GM21825 (cell line): Measurements from ENCODE around the gene DLEC1.

Source experiments
- ATAC-seq: cut with Tn5 transposase; IDR thresholded peaks from one replicate; pipeline ENCODE4 v1.9.1; 2021; ENCODE audit warnings: mild to moderate bottlenecking, moderate library complexity; ENCODE audit not compliant: unreplicated experiment

The DLEC1 gene

DNA sequence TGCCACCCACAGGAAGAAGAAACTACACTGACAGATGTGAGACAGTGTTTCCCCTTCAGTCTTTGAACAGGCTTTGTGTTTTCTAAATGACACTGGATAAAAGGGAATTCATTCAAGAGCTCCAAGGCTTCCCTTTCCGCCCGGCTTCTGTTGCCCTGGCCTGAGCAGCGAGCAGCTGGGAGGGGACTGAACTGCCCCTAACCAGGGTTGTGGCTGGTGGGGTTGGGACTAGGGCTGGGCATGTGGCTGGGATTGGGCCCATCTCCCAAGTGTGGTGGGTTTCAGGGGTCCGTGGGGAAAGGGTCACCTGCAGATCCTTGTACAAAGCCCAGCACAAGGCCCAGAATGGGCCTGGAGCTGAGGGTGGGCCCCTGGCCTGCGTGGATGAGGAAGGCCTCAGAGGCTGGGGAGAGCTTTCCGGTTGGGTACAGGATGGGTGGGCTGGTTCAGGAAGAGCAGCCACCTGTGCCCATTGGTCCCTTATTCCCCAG is 38.0 kb upstream of the DLEC1 start:
- no peak for ATAC-seq

DNA sequence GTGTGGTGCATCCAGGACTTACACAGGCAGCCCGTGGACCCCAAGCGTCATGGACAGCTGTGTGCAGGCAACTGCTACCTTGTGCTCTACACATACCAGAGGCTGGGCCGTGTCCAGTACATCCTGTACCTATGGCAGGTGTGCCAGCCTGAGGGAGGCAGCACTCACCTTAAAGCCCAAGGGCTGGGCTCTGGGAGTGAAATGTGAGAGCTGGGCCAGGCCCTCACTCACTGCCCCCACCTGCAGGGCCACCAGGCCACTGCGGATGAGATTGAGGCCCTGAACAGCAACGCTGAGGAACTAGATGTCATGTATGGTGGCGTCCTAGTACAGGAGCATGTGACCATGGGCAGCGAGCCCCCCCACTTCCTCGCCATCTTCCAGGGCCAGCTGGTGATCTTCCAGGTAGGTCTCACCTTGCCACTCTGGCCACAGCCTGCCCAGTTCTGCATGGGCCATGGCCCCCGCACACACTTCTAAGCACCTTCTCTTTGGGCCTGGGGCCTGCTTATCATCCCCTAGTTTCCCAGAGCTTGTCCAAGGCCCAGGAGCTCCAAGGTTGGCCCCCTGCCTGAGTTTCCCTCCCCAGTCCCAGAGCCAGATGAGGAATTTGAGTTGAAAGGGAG is 37.4 kb upstream of the DLEC1 start:
- ATAC-seq, result no peak

DNA sequence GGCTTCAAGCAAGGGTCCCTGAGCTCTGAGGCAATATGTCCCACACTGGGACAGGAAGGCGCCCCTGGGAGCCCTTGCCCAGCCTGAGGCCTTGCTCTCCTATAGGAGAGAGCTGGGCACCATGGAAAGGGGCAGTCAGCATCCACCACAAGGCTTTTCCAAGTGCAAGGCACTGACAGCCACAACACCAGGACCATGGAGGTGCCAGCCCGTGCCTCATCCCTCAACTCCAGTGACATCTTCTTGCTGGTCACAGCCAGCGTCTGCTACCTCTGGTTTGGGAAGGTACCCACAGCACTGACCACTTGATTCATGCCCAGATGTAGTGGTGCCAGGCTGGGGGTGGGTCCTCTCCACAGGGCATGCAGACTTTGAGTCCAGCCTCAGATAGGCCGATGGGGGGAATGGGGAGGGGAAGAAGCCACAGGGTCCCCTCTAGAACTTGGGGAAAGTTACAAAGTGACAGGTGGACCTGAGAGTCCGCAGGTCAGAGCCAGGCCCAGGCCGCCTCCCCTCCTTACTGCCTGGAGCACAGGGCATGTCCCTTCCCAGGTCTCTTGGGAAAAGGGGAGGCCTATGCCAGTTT is 36.6 kb upstream of the DLEC1 start:
- no peak for ATAC-seq

DNA sequence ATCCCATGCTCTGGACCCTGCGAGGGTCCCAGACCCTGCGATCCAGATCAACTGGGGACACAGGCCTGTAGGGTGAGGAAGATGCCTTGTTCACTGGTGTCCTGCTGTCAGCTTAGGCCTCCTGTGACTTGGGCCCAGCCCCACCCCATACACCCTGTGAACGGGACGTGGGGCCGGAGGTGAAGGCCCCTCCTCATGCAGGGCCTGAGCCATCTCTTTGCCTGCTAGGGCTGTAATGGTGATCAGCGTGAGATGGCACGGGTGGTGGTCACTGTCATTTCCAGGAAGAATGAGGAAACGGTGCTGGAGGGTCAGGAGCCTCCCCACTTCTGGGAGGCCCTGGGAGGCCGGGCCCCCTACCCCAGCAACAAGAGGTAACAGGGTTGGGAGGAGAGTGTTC is 36.1 kb upstream of the DLEC1 start:
- no peak for ATAC-seq

DNA sequence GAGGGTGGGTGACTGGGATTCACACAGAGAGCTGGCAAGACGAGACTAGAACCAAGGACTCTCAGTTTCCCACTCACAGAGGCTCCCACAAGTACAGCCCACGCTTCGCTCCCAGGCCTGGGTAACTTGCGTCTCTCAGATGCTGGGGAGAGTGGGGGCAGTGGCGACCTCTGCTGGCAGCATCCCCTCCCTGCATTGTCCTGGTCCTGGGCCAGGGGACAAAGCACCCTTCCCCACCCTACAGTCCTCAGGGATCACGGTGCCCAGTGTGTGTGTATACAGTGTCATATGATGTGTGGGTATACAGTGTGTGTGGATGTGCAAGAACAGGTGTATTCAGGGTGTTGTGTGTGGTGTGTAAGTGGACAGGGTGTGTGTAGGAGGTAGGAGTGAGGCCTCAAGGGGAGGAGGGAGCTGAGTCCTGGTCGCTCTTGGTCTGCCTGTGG is 35.6 kb upstream of the DLEC1 start:
- ATAC-seq, result no peak

DNA sequence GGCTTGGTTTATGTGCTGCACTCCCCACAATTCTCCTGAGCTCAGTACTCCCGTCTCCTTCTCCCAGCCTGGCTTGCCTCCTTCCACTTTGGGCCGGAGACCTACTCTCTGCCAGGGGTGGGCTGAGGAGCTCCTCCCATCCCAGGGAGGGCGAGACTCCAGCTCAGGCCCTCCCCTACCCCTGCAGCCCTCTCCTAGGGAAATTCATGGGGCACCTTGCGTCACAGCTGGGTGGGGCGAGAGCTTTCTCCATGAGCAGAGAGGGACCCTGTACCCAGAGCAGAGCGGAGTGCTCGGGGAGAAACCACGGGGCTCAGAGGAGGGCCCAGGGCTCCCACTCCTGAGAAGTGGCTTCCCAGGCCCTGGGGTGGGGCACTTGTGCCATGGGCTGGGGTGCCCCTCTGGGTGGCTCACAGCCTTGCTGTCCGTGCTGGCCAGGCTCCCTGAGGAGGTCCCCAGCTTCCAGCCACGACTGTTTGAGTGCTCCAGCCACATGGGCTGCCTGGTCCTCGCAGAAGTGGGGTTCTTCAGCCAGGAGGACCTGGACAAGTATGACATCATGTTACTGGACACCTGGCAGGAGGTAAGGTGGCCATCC is 35.1 kb upstream of the DLEC1 start:
- ATAC-seq, result no peak

DNA sequence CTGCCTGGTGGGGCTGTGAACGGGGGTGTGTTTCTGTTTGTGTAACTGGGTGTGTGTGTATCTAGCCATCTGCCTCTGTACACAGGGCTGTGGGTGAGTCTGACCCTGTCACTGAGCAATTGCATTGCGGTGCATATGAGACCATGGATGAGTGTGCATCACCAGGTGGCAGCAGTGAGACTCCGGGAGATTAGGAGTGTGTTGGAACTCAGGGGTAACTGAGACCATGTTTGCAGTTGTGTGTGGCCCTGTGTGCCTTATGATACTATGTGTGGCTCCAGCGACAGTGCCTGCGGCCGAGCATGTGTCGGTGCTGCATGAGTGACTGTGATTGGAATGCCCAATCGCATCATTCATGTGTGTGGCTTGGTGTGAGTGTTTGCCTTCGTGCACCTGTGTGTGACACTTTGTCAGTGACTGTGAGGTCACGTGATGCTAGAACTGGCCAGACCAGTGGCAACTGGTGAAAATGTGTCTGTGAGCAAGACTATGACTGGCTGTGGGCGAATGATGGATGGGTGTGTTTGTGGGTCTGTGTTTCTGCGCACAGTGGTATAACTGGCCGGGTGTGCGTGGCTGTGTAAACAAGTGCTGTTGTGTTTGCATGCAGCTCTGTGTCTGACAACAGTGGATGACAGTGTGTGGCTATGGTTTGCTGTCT is 34.5 kb upstream of the DLEC1 start:
- ATAC-seq, result no peak

DNA sequence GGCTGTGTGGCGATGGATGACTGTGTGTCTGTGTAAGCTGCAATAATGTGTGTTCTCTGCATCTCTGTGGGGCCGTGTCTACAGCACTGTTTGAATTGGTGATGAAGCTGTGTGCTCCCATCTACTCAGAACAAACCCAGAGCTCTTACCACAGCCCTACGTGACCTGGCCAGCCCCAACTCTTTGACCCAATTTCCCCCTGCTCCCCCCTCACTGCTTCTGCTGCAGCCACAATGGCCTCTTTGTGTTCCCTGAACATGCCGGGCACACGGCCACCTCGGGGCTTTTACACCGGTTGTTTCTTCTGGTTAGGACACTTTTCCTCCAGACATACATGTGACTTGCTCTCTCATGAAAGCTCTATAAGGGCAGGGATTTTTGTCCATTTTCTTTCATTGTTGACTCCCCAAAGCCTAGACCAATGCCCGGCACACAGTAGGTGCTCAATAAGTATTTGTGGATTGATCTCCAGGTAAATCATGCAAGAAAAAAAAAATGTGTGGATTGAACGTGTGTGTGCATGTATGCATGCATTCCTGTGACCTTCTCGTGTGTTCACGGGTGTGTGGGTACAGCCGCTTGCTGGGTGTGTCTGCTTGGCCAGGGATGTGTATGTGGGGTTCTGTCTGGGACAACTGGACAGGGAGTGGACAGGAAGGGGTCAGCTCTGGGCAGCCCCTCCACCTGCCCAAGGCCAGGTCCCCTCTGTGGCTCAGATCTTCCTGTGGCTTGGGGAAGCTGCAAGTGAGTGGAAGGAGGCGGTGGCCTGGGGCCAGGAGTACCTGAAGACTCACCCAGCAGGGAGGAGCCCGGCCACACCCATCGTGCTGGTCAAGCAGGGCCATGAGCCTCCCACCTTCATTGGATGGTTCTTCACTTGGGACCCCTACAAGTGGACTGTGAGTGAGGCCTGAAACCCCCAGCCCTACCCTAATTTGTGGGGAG is 33.7 kb upstream of the DLEC1 start:
- no peak for ATAC-seq

DNA sequence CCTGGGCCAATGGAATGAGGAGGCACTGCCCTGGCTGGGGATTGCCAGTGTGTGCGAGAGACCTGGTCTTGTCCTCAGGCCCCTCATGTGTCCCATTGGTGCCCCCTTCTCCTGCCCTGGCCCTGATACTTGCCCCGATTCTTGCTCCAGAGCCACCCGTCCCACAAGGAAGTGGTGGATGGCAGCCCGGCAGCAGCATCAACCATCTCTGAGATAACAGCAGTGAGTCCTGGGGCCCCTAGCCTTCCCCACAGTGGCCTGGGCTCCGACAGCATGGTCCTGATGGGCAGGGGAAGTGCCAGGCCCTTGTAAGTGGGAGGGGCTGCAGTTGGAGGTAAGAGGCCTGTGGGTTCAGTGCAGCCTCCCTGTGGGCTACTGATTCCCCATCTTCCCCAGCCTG is 33.0 kb upstream of the DLEC1 start:
- no peak for ATAC-seq

DNA sequence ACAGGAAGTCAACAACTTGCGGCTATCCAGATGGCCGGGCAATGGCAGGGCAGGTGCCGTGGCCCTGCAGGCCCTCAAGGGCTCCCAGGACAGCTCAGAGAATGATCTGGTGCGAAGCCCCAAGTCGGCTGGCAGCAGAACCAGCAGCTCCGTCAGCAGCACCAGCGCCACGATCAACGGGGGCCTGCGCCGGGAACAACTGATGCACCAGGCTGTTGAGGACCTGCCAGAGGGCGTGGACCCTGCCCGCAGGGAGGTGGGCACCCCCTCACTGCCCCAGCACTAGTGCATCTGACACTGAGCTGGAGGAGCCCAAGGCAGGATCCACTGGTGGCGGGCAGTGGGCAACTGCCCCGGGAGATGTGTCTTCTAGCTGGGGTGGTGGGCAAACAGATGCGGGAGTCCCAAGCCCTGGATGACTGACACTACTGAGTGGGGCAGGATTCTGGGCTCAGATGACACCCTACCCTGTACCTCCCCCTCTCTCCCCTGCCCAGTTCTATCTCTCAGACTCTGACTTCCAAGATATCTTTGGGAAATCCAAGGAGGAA is 32.5 kb upstream of the DLEC1 start:
- no peak for ATAC-seq

DNA sequence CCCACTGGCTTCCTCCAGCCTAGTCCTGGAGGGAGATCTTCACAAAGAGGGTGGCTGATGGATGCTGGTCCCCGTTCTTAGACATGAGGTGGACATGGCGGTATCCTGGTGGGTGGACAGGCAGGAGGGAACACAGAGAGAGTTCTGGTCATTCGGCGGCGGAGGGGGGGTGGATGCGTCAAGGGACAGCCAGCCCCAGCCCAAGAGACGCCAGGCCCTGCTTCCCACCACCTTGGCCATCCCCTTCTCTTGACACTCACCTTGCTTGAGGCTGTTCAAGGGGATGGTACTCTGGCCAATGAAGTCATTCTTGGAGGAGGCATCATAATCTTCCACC is 31.3 kb upstream of the DLEC1 start:
- no peak for ATAC-seq

DNA sequence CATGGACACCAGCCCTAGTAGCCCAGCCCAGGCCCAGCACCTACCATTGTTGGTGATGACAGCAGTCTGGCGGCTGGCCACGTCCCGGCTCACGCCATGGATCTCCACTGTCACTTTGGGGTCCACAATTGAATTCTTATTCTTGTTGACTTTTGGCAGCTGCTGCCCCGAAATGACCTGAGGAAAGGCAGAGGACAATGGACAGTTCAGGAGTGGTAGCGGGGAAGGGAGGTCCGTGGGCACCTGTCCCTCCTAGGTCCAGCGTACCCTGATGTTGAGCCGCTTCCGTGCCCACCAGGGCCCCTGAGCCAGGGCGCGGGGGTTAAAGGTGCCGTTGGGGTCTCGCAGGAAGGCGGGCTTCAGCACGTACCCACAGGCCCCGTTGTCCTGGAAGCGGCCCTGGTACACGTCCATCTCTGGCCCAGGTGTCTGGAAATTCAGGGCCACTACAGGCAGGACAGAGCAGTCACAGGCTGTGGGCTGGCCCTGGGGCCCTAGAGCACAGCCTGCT is 30.8 kb upstream of the DLEC1 start:
- ATAC-seq, result no peak

DNA sequence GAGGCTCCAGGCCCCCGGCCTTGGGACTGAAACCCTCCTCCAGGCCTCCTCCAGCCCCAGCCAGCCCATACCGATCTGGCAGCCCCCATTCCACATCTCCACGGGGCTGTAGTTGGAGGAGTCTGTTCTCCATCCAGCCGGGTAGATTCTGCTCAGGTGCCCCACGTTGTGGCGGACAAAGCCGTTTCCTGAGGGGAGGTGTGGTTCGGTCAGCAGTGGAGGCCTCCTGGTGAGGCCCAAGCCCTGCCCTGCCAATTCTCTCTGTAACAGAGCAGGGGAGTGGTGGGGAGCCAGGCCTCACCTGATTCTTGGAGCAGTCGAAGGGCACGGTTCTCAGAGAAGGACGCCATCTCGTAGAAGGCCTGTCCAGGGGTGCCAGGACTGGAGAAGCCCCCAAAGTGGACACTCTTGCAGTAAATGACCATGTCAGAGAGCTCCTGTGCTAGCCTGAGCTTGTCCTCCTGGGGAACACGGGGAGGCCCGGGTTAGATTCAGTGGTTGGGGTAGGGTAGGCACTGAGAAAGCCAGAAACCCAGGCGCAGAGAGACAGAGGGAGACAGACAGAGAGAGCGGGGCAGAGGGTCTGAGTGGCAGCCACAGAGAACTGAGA is 29.9 kb upstream of the DLEC1 start:
- no peak for ATAC-seq

DNA sequence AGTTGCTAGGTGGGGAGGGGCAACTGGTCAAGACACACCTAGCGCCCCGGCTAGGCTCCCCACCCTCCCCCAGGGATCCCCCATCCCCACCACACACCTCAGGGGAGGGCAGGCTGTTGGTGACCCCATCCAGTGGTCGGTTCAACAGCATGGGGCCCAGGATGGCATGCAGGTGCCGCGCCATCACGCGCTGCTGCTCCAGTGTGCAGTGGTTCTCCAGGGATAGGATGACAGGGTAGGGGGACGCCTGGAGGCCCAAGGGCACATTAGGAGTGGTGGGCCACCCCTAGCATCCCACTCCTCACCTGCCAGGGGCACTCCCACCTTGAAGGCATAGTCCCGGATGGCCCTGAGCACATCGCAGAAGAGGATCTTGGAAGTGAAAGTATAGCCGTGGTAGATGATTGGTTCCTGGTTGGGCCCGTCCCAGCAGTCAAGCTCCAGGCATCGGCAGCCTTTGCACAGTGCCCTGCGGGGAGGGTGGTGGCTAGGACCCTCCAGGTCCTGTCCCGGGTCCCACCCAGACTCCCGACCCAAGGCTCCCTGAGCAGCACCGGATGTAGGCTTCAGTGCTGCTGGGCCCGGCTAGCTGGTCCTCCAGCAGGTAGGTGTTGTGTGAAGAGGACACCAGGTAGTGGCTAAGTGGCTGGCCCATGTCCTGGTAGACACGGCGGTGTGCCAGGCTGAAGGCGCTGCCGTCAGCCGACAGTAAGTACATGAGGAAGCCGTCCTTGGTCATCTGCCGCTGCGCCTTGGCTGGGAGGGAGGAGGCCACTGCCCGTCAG is 29.0 kb upstream of the DLEC1 start:
- no peak for ATAC-seq

DNA sequence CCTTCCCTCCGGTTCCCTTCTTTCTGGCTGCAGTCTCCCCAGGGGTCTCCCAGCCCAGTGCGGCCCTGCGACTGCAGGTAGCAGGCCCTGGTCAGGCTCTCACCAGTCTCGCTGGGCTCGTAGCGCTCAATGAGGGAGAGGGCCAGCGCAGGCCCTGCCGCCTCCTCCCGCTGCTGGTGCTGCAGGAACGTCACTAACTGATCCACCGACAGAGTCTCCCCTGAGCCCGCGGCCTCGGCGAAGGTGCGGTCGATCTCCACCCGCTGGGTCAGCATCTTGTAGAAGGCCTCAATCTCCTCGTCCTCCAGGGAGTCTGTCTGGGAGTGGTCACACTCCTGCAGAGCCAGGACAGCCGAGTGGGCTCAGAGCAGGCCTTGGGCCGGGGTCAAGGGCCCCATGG is 27.9 kb upstream of the DLEC1 start:
- no peak for ATAC-seq

DNA sequence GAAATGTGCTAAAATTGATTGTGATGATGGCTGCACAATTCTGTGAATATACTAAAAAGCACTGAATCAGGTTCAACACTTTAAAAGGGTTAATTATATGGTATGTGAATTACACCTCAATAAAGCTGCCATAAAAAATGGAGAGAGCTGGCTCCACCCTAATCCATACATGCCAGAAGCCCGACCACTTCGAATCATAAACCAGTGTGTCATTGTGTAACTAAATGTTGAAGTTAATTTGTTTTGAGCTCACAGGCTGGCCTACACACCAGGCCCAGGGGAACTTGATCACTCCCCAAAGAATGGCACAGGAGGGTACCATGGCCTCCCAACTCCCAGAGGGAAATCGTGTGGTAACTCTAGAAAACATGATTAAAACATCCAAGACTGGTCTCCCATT is 23.5 kb upstream of the DLEC1 start:
- ATAC-seq, result no peak

DNA sequence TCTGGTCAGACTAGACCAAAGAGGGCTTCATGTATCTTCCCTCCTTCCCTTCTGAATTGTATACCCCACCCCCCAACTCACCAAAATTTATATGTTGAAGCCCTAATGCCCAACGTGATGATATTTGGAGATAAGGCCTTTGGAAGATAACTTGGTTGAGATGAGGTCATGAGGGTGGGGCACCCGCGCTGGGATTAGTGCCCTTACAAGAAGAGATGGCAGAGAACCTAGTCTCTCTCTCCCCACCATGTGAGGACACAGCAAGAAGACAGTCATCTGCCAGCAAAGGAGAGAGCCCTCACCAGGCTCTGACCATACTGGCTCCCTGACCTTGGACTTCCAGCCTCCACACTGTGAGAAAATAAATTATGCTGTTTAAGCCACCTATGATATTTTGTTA is 23.0 kb upstream of the DLEC1 start:
- no peak for ATAC-seq

DNA sequence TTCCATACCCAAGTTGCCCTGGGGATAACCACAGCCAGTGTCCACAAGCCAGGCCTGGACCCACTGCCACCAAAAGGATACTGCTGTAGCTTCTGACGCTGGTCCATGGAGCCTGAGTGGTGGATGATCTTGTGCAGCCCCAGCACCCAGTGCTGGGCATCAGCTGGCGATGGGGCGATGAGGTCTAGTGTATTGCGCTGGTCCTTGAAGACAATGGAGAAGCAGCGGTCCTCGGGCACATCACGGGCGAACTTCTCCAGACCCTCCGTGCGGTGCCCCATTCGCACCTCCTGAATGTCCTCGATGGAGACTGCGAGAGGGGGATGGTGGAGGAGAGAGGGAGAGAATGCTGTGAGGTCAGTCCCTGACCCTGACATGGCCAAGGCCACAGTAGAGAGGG is 22.6 kb upstream of the DLEC1 start:
- ATAC-seq, result no peak

DNA sequence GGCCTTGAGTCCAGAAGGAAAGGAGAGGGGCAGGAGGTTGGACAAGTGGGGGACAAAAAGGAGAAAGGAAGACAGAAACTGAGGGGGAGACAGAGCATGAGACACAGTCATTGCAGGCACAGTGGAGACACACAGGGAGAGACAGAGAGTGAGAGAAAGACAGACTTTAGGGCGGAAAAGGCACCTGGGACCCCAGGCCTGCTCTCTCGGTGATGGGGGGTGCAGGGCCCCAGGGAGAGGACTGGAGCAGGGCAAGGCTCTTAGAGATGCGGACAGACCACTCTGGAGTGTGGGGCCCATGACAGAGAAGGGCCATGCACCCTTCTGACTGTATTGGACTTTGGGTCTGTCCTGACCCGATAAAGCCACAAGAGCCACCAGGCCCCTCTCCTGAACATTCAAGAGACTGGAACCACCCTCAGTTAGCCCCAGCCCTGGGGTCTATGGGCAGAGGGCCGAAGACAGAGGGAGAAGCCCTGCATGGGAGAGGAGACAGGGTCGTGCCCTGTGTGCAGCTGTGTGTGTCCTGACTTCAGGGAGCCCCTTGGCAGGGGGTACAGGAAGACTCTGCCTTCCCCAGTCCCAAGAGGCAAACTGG is 22.1 kb upstream of the DLEC1 start:
- ATAC-seq, result no peak
